Trophoblast cell (in vitro differentiated cells and primary cell): ENCODE data around the gene PACS2.

ENCODE experiments used
- DNase-seq, 2 donors: peaks; one replicate each; pipeline ENCODE4 v3.0.0-alpha.2; 2016
- H2AFZ ChIP-seq: 2 replicates; pipeline ENCODE4 v1.6.1; 2013; ENCODE audit warnings: low read length, moderate library complexity, mild to moderate bottlenecking; ENCODE audit not compliant: insufficient read depth, poor library complexity
- H2AK5ac ChIP-seq: 2 replicates; pipeline ENCODE4 v1.6.1; 2013; ENCODE audit warnings: mild to moderate bottlenecking, low read length
- H2BK120ac ChIP-seq: 2 replicates; pipeline ENCODE4 v1.6.1; 2013; ENCODE audit warnings: low read length, mild to moderate bottlenecking, moderate library complexity; ENCODE audit not compliant: insufficient read depth, poor library complexity
- H2BK12ac ChIP-seq: 2 replicates; pipeline ENCODE4 v1.6.1; 2013; ENCODE audit warnings: mild to moderate bottlenecking, low read length, moderate library complexity
- H2BK5ac ChIP-seq: 2 replicates; pipeline ENCODE4 v1.6.1; 2013; ENCODE audit warnings: low read length, low read depth, moderate library complexity, mild to moderate bottlenecking; ENCODE audit not compliant: poor library complexity
- H3K14ac ChIP-seq: 2 replicates; pipeline ENCODE4 v1.6.1; 2013; ENCODE audit warnings: mild to moderate bottlenecking, low read length
- H3K18ac ChIP-seq: 2 replicates; pipeline ENCODE4 v1.6.1; 2013; ENCODE audit warnings: mild to moderate bottlenecking, low read length
- H3K23ac ChIP-seq: 2 replicates; pipeline ENCODE4 v1.6.1; 2013; ENCODE audit warnings: low read length
- H3K27ac ChIP-seq: 2 replicates; pipeline ENCODE4 v1.5.1; 2013; ENCODE audit warnings: low read depth, mild to moderate bottlenecking, inconsistent platforms, low read length, moderate library complexity
- H3K27me3 ChIP-seq: 2 replicates; pipeline ENCODE4 v1.6.1; 2013; ENCODE audit warnings: inconsistent platforms, mild to moderate bottlenecking, low read length, moderate library complexity; ENCODE audit not compliant: insufficient read depth
- H3K36me3 ChIP-seq, 2 experiments: 1 replicate in 1 of 2; 2 replicates in 1 of 2; pipeline ENCODE4 v1.6.1; 2013; ENCODE audit warnings: low read length in 2 of 2, mild to moderate bottlenecking in 2 of 2, moderate library complexity in 1 of 2; ENCODE audit not compliant: insufficient read depth in 2 of 2, control insufficient read depth in 1 of 2
- H3K4ac ChIP-seq: 2 replicates; pipeline ENCODE4 v1.6.1; 2013; ENCODE audit warnings: low read depth, mild to moderate bottlenecking, low read length, moderate library complexity
- H3K4me1 ChIP-seq, 2 experiments: 1 replicate in 1 of 2; 2 replicates in 1 of 2; pipeline ENCODE4 v1.6.1; 2013; ENCODE audit warnings: low read length in 2 of 2, mild to moderate bottlenecking in 2 of 2, moderate library complexity in 1 of 2; ENCODE audit not compliant: insufficient read depth in 2 of 2, control insufficient read depth in 1 of 2
- H3K4me2 ChIP-seq: 2 replicates; pipeline ENCODE4 v1.6.1; 2013; ENCODE audit warnings: inconsistent platforms, mild to moderate bottlenecking, low read length, moderate library complexity
- H3K4me3 ChIP-seq: 2 replicates; pipeline ENCODE4 v1.5.1; 2013; ENCODE audit warnings: mild to moderate bottlenecking, low read depth, low read length, inconsistent platforms
- H3K79me1 ChIP-seq: one replicate; pipeline ENCODE4 v1.6.1; 2013; ENCODE audit warnings: low read length
- H3K79me2 ChIP-seq: 2 replicates; pipeline ENCODE4 v1.6.1; 2013; ENCODE audit warnings: low read length, mild to moderate bottlenecking; ENCODE audit not compliant: control insufficient read depth, insufficient read depth, poor library complexity
- H3K9ac ChIP-seq: 2 replicates; pipeline ENCODE4 v1.6.1; 2013; ENCODE audit warnings: mild to moderate bottlenecking, low read length
- H3K9me3 ChIP-seq: 2 replicates; pipeline ENCODE4 v1.6.1; 2013; ENCODE audit warnings: low read depth, mild to moderate bottlenecking, control low read depth, inconsistent platforms, low read length; ENCODE audit not compliant: insufficient read depth
- H4K12ac ChIP-seq: 2 replicates; pipeline ENCODE4 v1.6.1; 2013; ENCODE audit warnings: low read depth, mild to moderate bottlenecking, low read length, moderate library complexity
- H4K8ac ChIP-seq: 2 replicates; pipeline ENCODE4 v1.6.1; 2013; ENCODE audit warnings: low read depth, mild to moderate bottlenecking, low read length, moderate library complexity
- H4K91ac ChIP-seq: one replicate; pipeline ENCODE4 v1.6.1; 2013; ENCODE audit warnings: low read depth, mild to moderate bottlenecking, low read length, moderate library complexity
- WGBS: extraction: QIAGEN DNeasy Blood & Tissue Kit; methylation state at CpG from one replicate; pipeline ENCODE4 v1.1.7; 2013; ENCODE audit warnings: missing lambda C conversion rate; ENCODE audit not compliant: insufficient read length, insufficient coverage; ENCODE audit errors: extremely low coverage; 5-methylcytosine and 5-hydroxymethylcytosine counted together

PACS2 gene

DNA sequence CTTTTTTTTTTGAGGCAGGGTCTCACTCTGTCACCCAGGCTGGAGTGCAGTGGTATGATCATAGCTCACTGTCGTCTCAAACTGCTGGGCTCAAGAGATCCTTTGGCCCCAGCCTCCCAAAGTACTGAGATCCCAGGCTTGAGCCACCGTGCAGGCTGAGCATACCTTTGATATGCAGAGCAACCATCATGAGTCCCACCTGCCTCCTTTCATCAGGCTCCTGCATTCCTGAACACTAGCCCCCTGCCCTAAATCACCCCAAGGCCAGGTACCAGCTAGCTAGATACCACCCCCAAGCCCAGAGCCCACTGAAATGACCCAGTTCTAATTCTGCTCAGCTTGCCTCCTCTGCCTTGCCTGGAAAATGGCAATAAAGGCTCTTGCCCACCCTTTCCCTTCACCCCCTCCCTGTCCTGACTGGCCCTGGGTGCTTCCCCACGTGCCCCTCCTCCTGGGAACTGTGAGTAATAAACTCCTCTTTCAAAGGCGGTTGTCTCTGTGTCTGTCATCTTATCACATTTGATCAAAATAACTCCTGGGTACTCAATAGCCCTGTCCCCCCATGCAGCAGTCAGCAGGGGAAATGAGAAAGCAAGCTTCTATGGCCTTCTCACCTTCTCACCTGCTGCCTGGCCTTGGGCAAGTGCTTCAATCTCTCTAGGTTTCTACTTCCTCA is 7.4 kb upstream of the PACS2 start:
- no peak overlapping the region for H4K12ac ChIP-seq
- no peak overlapping the region for H3K4me2 ChIP-seq
- no peak overlapping the region for H3K14ac ChIP-seq
- H3K23ac ChIP-seq: no peak overlapping the region
- H3K4me3 ChIP-seq: no peak overlapping the region
- H3K79me2 ChIP-seq: no peaks in the 10 kb centered on the region
- H3K27ac ChIP-seq: no peak overlapping the region
- H3K9ac ChIP-seq: no peak overlapping the region
- no peaks in the 10 kb centered on the region for H3K79me1 ChIP-seq
- peaks cover 0 to 2% of the 10 kb centered on the region in 2 experiments for H3K36me3 ChIP-seq
- H3K27me3 ChIP-seq: no peaks in the 10 kb centered on the region
- no peak overlapping the region for H4K91ac ChIP-seq
- H3K18ac ChIP-seq: no peak overlapping the region
- peaks cover 4 to 5% of the 10 kb centered on the region in 2 experiments for H3K4me1 ChIP-seq
- no peak overlapping the region for H2AFZ ChIP-seq
- peaks cover 5% of the 10 kb centered on the region for H3K9me3 ChIP-seq
- DNase-seq: no peak
- no peak overlapping the region for H3K4ac ChIP-seq
- H2BK120ac ChIP-seq: no peak overlapping the region
- no CpG with 5 or more reads among the region's 4 CpGs for WGBS
- H2BK12ac ChIP-seq: no peak overlapping the region
- no peak overlapping the region for H2BK5ac ChIP-seq
- no peak overlapping the region for H4K8ac ChIP-seq
- no peak overlapping the region for H2AK5ac ChIP-seq

DNA sequence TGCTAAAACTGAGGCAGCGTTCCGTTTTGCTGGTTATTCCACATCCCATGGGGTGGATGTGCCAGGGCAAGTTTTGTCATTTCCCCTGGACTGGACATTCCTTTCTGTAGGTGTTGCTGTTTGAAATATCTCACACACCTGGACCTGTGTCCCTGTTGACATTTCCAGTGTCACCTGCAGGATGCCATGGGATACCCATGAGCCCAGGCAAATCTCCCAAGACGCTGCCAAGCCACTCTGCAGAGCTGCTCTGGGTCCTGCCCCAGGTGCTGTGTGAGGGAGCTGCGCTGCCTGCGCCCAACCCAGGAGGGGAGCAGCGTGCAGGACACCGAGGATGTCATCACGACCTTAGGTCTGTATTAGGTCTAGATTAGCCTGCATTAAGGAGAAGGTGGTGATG is 5.2 kb upstream of the PACS2 start:
- peaks cover 3% of the 10 kb centered on the region for H3K9me3 ChIP-seq
- no peak overlapping the region for H2BK120ac ChIP-seq
- WGBS: no CpG with 5 or more reads among the region's 8 CpGs
- H3K27ac ChIP-seq: no peak overlapping the region
- peaks cover 6% of the 10 kb centered on the region for H3K79me1 ChIP-seq
- H3K23ac ChIP-seq: no peak overlapping the region
- H3K36me3 ChIP-seq: peaks cover 0 to 2% of the 10 kb centered on the region in 2 experiments
- no peak overlapping the region for H3K4me3 ChIP-seq
- DNase-seq: peak; percentile 27 to 76
- H4K91ac ChIP-seq: no peak overlapping the region
- H2BK5ac ChIP-seq: no peak overlapping the region
- H3K9ac ChIP-seq: peak overlapping the region; percentile 9
- H2AFZ ChIP-seq: no peak overlapping the region
- no peak overlapping the region for H4K12ac ChIP-seq
- H3K18ac ChIP-seq: no peak overlapping the region
- no peak overlapping the region for H3K14ac ChIP-seq
- H3K4me2 ChIP-seq: no peak overlapping the region
- H2AK5ac ChIP-seq: no peak overlapping the region
- H3K4me1 ChIP-seq: peaks cover 5 to 9% of the 10 kb centered on the region in 2 experiments
- no peaks in the 10 kb centered on the region for H3K27me3 ChIP-seq
- peaks cover 2% of the 10 kb centered on the region for H3K79me2 ChIP-seq
- no peak overlapping the region for H4K8ac ChIP-seq
- H2BK12ac ChIP-seq: no peak overlapping the region
- no peak overlapping the region for H3K4ac ChIP-seq

DNA sequence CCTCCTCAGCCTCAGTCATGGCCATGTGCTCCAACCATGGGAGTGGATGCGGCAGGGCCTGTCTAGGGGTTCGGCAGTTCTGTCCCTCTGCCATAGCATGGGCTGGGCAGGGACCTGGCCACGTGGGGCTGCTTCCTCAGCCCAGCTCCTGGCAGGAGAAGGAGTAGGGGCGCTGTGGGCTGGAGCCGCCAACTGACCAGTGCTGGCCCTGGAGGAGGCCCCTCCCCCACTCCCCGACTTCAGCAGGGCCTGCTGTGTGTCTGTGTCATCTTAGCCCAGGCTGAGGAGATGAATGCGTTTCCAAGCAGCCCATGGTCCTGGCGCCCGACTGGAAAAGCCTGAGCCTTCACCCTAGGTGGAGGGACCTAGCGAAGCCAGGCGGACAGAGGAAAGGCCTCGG is 2.7 kb upstream of the PACS2 start:
- no peak overlapping the region for H4K91ac ChIP-seq
- H2AFZ ChIP-seq: no peak overlapping the region
- H3K4me1 ChIP-seq: peaks cover 18 to 20% of the 10 kb centered on the region in 2 experiments
- no peak overlapping the region for H3K18ac ChIP-seq
- no peak overlapping the region for H4K8ac ChIP-seq
- peaks cover 7% of the 10 kb centered on the region for H3K79me1 ChIP-seq
- no peak for DNase-seq
- peaks cover 3% of the 10 kb centered on the region for H3K9me3 ChIP-seq
- H3K36me3 ChIP-seq: peaks cover 0 to 2% of the 10 kb centered on the region in 2 experiments
- H3K4me3 ChIP-seq: no peak overlapping the region
- no peak overlapping the region for H3K4me2 ChIP-seq
- H2BK5ac ChIP-seq: no peak overlapping the region
- H3K79me2 ChIP-seq: peaks cover 8% of the 10 kb centered on the region
- no peak overlapping the region for H3K23ac ChIP-seq
- H3K27me3 ChIP-seq: no peaks in the 10 kb centered on the region
- H3K14ac ChIP-seq: no peak overlapping the region
- H2AK5ac ChIP-seq: no peak overlapping the region
- no peak overlapping the region for H3K4ac ChIP-seq
- H2BK12ac ChIP-seq: no peak overlapping the region
- H3K27ac ChIP-seq: no peak overlapping the region
- H3K9ac ChIP-seq: no peak overlapping the region
- H4K12ac ChIP-seq: no peak overlapping the region
- WGBS: no CpG with 5 or more reads among the region's 12 CpGs
- H2BK120ac ChIP-seq: no peak overlapping the region

GRCh38 chr14:105312973-105313372 is 1.6 kb upstream of the PACS2 start:
- H3K18ac ChIP-seq: no peak overlapping the region
- H3K14ac ChIP-seq: no peak overlapping the region
- peaks cover 18 to 20% of the 10 kb centered on the region in 2 experiments for H3K4me1 ChIP-seq
- DNase-seq: no peak
- H3K9me3 ChIP-seq: peaks cover 3% of the 10 kb centered on the region
- H3K79me2 ChIP-seq: peaks cover 8% of the 10 kb centered on the region
- WGBS: no CpG with 5 or more reads among the region's 13 CpGs
- no peak overlapping the region for H2BK5ac ChIP-seq
- H2BK120ac ChIP-seq: no peak overlapping the region
- H2AK5ac ChIP-seq: peak overlapping the region; percentile 3
- H3K9ac ChIP-seq: no peak overlapping the region
- no peak overlapping the region for H3K4ac ChIP-seq
- no peak overlapping the region for H4K91ac ChIP-seq
- peak overlapping the region; percentile 12 for H4K12ac ChIP-seq
- no peak overlapping the region for H3K4me3 ChIP-seq
- H3K27ac ChIP-seq: no peak overlapping the region
- H3K27me3 ChIP-seq: no peaks in the 10 kb centered on the region
- H3K23ac ChIP-seq: no peak overlapping the region
- no peak overlapping the region for H3K4me2 ChIP-seq
- H4K8ac ChIP-seq: no peak overlapping the region
- peaks cover 0 to 2% of the 10 kb centered on the region in 2 experiments for H3K36me3 ChIP-seq
- H2BK12ac ChIP-seq: no peak overlapping the region
- peaks cover 7% of the 10 kb centered on the region for H3K79me1 ChIP-seq
- no peak overlapping the region for H2AFZ ChIP-seq
